GM03348 (cell line): ENCODE data around the gene SRSF1.

Experiments used
- DNase-seq: peaks from one replicate; pipeline ENCODE4 v3.0.0; 2012; ENCODE audit warnings: low spot score

Gene SRSF1

DNA sequence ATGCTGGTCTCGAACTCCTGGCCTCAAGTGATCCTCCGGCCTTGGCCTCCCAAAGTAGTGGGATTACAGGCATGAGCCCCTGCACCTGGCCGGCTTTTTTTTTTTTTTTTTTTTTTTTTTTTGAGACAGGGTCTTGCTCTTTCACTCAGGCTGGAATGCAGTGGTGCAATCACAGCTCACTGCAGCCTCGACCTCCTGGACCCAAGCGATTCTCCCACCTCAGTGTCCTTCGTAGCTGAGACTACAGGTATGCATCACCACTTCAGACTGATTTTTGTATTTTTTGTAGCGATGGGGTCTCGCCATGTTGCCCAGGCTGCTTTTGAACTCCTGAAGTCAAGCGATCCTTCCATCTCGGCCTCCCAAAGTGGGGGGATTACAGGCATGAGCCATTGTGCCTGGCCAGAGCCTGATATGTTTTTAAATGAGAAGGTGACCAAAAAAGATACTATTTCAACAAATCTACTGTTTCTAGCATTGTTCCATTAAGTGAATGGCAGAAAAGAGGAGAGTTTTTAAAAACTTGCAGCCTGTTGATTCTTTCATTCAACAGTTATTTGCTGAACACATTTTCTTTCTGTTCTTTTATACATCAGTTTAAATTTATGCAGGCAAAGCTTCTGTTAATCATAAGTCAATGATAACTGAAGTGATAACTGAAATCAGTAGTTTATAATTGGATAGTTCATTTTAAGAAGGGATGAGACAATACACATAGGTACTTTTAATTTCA is 3.2 kb upstream of the SRSF1 start:
- no peak for DNase-seq

DNA sequence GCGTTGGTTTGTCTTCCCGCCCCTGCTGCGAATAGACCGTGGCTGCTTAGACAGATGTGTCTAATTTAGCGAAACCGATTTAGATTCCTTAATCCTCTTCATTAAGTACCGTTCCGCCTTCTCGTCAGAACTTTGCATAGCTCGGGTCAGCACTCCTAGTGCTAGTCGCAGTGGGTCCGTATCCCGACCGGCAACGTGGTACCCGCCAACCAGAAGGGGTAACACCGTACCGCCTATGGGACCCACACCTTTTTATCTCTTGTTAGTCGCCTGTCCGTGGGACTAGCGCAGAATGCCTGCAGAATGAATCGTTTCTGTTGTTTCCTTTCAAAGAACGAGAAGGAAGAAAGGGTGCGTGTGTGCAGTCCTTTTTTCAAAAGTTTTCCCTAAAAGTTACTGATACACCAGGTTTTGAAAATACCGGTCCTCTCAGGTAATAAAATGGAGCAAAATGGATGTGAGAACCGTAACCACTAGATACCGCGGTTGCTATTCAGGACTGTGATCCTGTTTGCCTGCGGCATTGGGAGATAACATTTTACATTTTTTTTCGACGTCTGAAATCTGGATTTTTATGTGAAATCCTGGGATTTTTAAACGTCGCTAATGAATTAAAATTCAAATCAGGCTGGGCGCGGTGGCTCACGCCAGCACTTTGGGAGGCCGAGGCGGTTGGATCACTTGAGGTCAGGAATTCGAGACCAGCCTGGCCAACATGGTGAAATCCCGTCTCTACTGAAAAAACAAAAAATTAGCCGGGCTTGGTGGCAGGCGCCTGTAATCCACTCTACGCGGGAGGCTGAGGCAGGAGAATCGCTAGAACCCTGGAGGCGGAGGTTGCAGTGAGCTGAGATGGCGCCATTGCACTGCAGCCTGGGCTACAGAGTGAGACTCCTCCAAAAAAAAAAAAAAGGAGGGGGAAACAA is 998 bp upstream of the SRSF1 start:
- DNase-seq: no peak

DNA sequence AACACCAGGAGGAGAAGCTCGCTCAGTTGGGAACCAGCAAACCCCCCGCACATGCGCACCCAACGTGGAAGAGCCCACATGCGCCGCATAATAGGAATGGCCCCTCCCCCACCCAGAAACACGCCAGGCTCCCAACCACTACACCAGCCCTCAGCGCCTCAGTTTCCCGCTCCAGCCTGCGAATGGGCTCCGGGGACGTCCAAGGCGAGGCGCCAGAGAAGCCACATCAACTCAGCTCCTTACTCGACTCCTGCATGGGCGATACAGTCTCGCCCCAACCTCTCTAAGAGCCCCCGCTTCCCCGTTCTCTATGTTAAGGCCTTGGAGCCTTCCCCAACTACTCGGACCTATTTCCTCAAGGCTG is 504 bp downstream of the SRSF1 start:
- peak; percentile 82 for DNase-seq

DNA sequence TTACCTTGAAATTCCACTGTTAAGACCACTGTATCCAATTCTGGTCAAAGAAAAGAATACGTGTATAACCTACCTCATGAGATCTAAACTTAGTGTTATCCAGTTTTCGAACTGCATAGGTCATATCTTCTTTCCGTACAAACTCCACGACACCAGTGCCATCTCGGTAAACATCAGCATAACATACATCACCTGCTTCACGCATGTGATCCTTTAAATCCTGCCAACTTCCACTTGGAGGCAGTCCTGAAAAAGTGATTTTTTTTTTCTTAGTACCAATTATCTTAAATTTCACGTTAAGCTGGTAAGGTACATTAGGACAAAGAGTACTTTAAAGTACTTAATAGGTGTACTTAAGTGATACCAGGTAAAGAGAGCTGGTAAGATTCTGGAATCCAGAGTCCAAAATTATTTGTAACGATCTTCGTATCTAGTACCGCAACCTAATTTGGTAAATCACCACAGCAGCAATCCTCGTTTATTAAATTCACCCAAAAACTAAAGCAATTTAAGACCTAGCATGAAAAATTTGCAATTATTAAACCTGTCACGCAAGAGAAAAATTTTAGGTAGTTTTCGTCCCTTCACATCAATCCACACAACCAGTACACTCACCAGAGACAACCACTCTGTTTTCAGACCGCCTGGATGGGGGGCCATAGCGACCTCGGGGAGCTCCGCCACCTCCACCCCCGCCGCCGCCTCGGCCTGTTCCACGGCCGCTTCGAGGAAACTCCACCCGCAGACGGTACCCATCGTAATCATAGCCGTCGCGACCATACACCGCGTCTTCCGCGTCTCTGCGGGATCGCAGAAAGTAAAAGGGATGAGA is 1.1 kb downstream of the SRSF1 start:
- DNase-seq: no peak

DNA sequence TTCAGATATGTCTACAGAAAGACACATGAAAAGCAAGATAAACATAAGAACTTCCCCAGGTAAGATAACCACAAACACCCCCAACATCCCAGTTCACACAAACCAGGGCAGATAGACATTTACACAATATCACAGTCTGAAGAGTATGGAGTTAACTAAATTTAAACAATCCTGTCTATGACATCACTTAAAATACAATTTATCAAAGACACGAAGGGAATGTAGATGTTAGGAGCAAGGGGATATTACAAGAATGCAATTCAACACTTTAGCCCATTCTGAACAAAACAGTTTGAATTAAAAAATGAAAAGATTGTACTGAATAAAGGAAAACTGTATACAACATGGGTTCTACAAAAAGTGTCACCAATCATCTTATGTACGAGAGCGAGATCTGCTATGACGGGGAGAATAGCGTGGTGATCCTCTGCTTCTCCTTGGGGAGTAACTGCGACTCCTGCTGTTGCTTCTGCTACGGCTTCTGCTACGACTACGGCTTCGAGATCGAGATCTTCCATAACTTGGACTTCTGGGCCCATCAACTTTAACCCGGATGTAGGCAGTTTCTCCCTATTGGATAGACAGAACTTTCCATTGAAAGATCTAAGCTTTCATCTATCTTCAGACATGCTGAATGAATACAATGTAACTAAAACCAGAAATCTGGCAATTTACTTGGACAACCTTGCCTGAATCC is 1.9 kb downstream of the SRSF1 start:
- DNase-seq: peak; percentile 15

DNA sequence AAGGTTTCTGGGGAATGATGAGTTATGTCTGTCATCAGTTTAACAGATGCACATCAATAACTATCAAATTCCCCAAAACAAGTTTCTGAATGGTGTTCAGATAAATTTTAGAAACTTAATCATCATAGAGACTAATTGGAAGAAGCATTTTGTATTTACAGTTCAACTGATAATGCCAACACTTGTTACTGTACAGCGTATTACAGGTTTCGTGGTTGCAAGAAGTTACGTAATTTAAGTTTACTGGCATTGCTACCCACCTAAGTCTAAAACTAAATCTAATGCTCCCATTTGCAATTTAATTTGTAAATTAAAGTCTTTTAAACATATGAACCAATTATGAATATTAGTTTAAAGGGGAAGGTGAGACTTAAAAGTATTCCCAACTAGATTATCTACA is 3.0 kb downstream of the SRSF1 start:
- DNase-seq: no peak

DNA sequence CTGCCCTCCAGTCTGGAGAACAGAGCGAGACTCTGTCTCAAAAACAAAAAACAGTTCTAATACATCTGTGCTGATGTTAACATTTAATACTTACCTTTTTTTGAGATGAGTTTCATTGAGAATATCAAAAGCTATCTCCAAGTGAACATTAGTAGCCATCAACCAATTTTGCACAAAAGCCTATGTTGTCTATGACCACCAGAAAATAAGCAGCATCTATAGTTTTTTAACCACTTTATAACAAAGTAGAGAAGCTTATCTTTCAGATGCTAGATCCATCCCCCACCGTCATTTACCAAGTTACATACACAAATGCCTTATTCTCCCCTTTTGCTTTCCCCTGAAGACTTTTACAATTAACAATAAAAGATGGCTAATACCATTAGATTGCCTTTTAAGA is 4.1 kb downstream of the SRSF1 start:
- no peak for DNase-seq

DNA sequence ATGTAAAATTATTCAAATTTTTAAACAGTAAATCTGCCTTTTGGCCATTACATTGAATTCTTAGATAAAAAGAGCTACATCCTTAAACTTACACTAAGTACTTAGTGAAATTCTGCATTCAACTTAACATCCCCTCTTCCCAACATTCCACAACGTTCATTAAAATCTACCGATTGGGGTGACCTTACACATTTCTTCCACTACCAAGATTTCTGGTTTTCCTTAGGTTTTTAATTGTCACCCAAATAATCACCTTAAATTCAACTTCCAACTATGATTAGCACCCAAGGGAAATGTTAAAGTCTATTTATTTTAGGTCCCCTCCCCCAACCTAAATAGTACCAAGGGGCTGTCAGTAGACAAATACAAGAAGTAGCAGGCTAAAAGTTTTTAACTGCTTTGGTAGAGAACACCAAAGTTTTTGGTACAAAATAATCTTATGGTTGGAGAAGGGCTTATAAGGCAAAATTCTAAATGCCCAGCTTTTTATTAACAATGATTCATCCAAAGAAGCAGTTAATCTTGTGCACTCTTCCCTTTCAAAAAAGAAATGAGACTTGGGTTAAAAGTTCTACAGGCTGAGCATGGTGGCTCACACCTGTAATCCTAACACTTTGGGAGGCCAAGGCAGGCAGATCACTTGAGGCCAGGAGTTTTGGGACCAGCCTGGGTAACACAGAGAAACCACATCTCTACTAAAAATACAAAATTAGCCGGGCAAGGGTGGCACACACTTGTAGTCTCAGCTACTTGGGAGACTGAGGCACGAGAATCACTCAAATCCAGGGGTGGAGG is 4.7 kb downstream of the SRSF1 start:
- DNase-seq: no peak

DNA sequence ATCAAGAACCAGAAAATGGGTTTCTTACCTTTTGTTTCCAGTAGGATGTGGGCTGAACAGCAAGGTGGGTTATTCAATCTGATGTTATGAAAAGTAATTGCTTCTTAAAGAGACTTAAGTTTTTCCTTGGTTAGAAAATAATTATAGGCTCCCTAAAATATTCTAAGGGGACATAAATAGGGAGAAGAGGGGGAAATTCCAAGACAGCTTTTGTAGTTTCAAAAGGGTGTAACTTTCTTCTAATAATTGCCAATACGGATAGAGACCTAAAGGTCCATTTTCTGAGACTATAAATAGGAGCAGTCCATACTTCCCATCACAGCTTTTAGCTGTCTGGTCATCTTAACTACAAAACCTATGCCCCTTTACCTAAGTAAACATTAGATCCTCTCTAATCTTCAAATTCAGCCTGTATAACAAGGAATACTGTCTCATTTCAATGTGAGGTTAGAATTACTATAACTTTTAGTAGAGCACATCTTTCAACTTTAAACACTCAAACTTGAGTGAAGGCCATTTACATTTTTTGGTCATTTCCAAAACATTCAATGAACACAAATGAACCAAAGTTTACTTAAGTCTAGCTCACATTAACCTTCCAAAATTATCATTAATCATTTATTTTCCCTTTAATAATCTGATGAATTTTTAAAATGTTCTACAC is 5.5 kb downstream of the SRSF1 start:
- DNase-seq: no peak

DNA sequence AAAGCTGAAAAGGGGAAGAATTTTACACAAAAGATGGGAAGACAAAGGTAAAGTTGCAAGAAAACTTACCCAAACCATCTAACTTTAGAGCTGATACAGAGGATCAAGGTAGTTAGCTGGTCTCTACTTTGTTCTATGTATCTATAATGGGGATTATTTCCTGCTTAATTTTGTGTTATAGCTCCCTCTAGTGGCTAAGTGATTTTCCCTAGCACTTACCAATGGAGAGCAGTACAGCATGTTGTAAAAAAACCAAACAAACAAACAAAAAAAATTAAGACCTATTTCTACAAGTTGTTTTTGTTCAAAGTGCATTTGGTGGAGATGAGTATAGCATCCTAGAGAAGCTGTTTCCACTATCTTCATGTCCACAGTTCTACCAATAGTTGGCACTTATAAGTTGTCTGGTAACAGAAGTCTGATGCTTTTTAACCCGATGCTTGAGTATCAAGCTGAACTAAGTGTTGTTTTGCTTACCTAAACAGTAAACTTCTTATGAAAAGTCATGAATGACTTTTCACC is 7.5 kb downstream of the SRSF1 start:
- peak; percentile 56 for DNase-seq

DNA sequence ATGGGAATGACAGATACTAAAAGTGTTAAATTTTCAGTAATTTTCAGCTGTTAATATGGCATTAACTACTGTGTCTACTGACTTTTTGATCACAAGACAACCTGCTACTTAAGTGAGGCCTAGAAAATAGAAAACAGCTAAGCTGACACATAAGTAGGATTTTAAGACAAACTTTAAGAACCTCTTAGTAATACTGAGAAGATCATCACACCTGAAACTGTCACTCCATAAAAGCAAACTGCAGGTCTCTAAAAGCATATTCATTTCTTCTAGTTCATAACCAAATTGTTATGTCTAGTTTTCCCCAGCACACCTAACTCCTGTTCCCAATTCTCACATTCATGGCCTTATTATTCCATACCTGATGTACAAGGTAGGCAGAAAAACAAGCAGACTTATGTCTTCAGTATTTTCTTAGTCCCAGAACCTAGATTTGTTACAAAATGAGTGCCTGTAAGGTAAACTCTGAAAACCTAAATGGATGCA is 8.0 kb downstream of the SRSF1 start:
- no peak for DNase-seq

DNA sequence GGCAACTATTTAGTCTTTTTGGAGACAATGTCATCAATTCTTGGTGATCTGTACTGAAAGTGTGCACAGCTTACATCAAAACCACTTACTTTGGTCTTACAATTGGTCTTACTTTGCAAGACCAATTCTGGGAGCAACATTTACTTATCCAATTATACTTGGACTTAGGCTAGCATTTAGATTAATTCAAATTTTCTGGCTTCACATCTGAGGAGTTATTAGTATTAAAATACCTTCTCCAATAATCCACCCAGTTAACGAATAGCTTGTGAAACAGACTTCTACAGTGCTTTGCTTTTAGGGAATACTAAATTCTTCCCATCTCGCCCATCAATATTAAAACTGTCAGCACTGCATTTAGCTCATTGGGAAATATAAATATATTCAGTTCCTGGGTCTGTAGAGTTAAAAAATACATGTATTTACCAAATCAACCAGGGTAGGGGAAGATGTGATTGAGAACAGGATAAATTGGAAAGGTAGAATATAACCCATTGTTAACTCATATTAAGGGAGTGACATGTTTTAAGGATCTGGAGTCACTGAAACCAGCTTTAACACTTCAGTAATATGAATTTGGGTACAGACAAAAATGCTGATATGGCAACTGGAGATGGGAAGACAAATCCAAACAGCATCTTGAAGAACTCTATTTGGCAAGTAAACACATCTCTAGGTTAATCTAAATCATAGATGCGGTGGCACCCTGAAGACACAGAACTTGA is 9.8 kb downstream of the SRSF1 start:
- no peak for DNase-seq

DNA sequence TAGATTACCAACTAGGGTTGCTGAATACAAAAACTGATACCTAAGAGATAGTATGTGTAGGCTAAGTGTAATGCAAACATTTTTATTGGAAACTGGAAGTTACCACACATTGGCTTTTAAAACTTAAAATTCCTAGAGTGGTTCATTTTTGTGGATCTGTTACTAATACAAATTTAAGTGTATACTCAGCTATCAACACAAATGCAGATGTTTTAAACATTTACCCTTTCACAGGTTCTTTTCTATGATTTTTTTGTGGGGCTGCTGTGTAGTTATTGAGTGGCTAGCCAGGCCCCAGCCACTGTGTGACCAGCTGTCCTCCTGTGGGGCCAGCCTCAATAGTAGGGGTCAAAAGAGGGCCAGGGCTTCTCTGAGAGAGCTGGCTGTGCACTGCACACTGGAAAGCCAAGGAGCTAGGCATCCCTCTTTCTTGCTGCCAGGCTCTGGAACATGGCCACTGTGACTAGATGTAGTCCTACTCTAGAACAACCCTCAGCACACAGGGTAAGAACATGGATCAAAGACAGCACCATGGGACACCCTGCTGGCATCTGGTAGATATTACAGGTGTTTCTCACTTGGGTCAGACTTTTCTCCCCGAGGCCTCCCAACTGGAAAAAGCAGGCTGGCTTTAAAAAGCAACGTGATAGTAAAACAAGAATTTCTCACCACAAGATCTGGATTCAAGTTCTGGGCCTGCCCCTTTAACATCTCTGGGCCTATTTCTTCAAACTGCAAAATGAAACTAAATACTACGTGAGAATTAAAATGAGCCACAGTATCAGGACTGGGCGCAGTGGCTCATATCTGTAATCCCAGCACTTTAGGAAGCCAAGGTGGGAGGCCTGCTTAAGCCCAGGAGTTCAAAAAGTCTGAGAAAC is 11.7 kb downstream of the SRSF1 start:
- peak; percentile 77 for DNase-seq

DNA sequence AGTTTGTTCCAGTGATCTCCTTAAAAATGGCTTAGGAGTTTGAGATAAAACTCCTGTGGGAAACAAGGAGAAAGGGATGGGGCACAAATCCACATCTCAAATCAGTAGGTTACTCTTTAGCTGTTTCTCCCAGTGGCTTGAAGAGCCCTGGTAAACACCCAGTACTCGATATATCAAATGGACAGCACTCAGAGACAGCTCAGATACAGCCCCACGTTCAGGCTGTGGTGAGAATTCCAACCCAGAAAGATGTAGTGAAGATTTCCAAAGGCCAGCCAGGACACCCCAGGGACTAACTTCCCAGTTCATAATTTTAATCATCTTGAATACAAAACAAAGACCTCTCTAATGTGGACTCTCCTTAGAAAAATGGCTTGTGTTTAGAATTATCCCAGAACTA is 12.6 kb downstream of the SRSF1 start:
- no peak for DNase-seq

DNA sequence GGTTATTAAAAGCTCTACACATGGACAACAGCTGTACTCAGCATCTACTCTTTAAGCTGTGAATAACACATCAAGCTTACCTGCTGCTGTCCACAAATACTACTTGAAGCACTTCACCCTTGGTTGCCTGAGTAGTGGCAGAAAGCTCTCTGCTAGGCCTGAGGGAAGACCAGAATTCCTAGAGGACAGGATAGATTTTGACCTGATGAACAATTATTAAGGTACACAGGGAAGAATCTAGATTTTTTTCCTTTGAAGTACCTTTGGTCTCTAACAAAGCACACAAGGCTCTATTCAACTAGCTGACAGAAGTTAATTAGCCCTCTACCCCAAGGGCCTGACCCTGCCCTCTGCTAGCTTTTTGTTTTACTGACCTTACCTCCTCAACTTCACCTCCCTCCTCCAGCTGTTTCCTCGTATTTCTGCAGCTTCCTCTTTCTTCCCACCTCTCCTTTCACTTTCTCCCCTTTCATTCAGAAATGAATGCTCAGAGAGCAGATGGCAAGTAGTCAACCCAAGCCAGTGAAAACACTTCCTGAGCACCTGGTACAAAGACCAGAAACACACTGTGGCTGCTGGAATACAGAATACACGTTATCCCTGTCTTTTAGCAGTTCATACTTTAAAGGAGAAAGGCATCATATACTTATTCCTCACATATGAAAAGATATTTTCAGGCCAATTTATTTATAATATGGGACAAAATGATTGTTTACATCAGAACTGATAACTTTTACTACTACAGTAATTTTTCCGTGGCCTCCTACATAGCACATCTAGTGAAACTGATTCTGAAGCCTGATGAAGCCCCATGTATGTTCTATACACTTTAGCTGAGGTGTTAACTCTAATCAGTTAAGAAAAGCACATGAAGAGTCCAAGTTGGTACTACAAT is 13.3 kb downstream of the SRSF1 start:
- DNase-seq: no peak

DNA sequence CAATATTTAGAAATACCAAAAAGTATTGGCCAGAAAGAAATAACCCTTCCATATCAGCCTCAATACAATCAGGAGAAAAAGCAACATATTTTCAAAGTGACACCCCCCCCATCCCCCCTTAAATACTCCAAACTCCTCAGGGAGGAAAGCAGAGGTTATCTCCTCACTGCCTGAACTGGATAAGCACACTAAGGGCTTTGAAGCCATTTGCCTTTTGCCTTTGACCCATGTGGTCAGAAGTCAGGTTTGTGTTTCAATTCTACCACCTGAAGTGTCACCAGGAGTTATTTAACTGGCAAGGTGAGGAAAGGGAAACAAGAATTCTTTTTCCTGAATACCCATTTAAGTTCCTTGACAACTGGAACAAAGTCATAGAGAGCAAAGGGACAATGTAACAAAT is 15.5 kb downstream of the SRSF1 start:
- no peak for DNase-seq

DNA sequence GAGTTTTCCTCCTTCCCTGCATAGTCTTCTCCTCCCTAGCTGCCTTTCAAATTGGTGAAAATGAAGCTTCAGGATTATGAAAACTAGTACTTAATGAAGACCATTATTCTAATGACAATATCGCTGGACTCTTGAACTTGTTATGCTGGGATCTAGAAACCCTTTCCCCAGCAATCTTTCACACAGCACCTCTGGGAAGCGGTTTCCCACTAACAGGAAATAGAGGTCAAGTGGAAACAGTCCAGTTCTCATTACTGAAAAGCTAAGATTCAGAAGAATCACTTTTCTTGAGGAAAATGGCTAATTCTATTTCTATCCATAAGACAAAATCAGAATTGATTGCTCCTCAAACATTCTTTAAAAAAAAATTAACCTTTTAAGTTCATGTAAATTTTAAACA is 17.0 kb downstream of the SRSF1 start:
- no peak for DNase-seq
